ENCODE data around the gene C2CD3.
"Not testable (repeated sequence)": the region's sequence is repeated elsewhere in the genome, so short reads cannot be mapped to it uniquely, and the experiment has no call there.

C2CD3 gene

DNA sequence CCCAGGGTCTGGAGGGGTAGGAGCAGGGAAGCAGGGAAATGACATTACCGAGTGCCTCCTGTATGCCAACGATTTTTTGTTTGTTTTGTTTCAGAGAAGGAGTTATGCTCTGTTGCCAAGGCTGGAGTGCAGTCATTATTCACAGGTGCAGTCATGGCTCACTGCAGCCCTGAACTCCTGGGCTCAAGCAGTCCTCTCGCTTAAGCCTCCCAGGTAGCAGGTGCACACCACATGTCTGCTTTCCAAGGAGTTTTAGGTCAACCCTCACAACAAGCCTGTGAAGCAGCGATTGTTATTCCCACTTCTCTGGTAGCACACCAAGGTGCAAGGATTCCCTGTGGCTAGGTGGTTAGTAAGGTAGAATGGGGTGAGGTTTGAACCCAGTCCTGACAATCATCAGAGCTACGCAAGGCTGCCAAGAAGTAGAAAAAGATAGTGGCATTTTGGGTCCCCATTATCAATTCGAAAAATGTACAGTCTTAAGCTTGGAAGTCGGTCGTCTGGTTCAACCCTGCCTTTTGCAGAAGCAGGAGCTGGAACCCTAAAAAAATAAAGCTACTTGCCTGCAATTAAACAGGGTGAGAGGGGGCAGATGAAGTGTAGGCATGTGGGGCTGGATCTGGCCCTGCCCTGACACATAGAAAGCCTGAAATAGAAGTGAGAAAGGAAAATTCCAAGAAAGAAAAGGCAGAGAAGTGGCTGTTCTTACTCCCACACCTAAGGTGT is 171.1 kb downstream of the C2CD3 start:
- DNase-seq = peak; percentile 92

DNA sequence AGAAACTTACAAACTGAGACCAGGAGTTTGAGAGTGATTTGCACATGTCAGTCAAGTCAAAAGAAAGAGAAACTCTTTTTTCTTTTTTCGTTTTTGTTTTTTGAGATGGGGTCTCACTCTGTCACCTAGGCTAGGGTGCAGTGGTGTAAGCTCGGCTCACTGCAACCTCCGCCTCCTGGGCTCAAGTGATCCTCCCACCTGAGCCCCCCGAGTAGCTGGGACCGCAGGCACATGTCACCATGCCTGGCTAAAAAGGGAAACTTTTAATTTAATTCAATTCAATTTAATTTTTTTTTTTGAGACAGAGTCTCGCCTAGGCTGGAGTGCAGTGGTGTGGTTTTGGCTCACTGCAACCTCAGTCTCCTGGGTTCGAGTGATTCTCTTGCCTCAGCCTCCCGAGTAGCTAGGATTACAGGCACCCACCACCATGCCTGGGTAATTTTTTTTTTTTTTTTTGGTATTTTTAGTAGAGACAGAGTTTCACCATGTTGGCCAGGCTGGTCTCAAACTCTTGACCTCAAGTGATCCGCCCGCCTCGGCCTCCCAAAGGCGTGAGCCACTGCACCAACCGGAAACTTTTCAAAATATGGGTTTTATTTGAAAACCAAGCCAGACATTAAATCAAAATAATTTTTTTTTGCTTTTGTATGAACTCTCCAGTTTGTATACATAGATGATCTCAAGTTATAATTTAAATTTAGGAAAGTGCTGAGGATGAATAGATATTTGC is 171.8 kb downstream of the C2CD3 start:
- no peak for DNase-seq

DNA sequence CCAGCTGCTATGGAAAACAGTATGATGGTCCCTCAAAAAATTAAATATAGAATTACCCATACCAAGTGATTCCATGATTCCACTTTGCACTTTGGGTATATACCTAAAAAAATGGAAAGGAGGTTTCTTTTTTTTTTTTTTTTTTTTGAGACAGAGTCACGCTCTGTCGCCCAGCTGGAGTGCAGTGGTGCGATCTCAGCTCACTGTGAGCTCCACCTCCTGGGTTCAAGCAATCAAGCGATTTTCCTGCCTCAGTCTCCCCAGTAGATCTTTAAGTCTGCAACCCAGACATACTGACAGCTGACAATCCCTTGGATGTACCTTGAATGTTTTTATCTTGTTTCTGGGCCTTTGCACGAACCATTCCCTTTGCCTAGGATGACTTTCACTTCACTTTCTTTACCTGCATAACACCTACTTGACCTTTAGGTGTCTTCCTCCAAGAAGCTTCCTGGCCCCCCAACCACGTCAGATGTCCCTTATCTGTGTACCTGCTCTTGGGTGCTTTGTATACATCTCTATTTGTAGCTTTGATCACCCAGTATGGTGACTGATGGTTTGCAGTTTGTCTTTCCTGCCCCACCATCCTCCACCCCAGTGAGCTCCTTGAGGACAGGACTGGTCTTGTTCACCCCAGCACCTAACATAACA is 173.6 kb downstream of the C2CD3 start:
- no peak for DNase-seq

DNA sequence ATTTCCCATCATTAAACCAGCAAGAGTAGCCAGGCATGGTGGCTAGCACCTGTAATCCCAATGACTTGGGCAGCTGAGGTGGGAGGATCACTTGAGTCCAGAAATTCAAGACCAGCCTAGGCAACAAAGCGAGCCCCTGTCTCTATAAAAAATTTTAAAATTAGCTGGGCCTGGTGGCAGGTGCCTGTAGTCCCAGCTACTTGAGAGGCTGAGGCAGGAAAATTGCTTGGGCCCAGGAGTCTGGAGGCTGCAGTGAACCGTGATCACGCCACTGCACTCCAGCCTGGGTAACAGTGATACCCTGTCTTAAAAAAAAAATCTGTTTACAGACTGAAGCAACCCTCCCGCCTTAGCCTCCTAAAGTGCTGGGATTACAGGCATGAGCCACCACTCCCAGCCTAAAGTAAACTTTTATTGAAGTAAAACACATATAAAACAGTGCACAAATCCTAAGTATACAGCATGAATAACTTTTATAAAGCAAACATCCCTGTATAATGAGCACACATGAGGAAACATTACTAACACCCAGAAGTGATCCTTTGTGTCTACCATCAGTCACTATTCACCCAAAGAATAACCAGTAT is 174.5 kb downstream of the C2CD3 start:
- no peak for DNase-seq

DNA sequence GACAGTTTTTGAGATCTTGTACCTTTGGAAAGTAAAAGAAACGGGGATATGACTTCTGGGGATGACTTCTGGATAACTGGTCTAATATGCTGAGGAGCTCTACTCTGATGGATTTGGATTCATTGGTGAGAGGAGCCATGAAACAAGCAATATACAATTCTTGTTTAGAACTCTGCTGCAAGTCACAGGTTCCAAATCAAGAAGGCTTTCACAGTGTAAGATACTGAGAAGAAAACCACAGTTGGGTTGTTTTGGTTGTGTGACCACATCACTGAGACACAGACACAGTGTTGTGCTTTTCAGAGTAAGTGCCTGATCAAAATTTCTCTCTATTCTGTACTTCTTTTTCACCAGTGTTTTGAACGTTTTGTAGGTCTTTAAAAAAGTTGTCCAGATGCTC is 175.1 kb downstream of the C2CD3 start:
- no peak for DNase-seq

DNA sequence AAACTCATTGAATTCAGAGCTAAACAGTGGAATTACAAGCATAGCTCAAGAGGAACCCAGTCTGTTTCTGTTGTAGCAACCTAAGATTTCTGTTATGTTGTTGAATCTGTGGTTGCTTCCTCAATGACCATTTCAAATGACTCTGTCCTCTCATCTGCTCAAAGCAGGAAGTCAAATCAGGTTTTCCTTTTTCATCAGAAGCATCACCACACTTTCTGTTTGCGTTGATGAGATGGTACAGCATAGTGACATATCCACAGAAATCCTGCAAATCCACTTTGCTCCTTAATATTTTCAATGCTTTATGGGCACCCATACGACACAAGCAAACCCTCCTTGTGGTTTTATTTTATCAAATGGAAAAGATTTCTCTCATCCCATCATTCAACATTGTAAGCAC is 175.6 kb downstream of the C2CD3 start:
- no peak for DNase-seq

DNA sequence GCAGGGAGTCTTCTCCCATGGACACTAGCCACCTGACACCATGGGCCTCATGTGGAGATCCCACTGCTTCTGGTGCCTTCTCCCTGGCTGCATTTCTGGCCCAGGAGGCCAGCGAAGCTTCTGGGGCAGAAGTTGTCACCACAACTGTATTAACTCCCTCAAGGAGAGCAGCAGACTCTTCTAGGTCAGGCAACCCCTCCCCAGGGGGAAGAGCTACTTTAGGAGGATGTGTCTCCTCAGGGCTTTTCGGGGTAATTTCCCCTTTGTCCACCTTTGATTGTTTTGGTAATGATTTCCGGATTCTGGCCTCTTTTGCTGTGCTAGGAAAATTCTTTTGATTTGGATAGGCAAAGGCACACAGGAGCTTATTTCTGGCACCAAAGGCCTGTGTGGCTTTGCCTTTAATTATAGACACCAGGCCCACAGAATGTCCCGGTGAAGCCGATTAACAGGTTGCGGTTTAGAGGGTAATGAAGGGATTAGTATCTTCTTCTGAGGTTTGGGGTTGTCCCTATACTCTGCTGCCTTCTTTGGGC is 179.3 kb downstream of the C2CD3 start:
- DNase-seq = no peak

DNA sequence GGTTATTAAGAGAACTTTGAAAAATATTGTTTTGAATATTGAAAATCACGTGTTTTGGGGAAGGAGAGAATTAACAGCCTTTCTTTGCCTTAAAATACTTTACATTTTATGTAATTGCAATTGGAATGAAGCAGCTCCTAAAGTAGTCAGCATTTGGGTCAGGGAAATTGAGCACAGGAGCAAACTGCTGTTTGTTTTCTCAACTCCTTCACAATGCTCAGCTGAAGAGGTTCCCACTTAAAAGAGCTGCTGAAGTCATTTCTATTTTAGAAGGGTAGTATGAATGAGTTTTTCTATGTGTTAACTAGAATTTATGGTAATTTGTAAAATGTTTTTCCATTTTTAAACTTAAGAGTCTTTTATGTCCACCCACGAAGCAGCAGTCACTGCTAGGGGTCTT is 180.1 kb downstream of the C2CD3 start:
- no peak for DNase-seq

DNA sequence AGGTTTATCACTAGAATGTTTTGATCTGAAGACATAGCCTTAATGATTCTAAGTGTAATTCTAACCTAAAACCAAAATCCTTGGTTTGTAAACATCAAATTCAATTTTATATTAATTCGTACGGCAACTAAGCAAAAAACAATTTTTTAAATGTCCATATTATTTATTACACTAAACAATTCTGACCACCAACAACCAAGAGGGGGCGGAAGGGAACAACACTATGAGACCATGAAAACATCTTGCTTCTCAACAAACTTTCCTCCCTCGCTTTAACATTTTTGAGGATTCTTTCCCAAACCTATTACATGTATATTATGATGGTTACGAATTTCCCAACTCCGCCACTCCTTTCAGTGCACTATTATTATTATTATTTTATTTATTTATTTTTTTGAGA is 181.6 kb downstream of the C2CD3 start:
- DNase-seq = no peak

DNA sequence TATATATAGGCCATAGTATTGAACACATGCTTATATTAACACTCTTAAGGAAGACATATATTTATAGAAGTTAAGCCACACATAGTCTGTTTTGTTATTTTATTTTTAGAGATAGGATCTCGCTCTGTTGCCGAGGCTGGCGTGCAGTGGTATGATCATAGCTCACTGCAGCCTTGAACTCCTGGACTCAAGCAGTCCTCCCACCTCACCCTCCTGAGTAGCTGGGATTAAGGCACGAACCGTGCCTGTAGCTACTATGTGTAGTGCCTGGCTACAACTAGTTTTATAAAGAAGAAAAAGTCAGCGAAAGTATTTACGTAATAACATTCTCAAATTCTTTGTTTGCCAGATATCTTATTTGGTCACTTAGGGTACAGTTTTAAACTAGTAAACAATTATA is 182.6 kb downstream of the C2CD3 start:
- no peak for DNase-seq

DNA sequence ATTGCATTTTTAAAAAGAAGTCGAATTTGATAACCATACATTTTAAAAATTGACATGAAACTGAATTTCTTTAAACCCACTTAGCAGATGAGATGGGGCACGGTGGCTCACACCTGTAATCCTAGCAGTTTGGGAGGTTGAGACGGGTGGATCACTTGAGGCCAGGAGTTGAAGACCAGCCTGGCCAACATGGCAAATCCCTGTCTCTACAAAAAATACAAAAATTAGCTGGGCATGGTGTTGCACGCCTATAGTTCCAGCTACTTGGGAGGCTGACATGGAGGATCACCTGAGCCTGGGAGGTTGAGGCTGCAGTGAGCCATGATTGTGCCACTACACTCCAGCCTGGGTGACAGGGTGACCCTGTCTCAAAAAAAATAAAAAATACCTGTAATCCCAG is 185.1 kb downstream of the C2CD3 start:
- not testable (repeated sequence) for DNase-seq

DNA sequence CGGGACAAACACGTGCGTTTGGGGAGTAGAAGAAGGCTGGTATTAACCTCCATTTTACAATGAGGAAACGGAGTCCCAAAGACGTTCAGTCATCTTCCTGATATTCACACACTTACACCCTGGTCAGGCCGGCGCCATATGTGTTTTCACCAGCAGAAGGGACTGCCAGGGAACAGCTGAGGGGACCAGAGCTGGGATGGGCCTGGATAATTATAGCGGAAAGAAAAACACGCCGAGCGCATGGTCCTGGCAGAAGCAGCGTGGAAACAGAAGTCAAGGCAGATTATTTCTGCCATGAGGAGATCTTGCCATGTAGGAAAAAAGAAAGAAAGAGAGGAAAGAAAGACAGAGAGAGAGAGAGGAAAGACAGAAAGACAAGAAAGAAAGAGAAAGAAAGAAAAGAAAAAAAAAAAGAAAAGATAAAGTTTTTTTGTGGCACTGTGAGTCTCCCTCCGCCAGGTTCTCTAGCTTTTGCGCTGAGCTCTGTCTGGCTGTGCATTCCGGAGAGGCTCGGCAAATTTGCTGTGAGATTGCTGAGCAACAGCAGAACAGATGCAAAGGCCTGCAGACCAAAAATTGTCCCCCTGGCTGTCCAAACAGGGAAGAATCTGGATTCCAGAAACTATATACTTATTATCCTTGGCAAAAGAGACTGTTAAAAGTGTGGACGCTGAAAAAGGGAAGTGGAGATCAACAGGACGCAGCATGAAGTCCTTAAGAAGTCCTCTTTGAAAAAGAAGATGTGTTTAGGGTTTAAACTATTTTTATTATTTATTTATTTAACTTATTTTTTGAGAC is 186.9 kb downstream of the C2CD3 start:
- peak; percentile 63 for DNase-seq

DNA sequence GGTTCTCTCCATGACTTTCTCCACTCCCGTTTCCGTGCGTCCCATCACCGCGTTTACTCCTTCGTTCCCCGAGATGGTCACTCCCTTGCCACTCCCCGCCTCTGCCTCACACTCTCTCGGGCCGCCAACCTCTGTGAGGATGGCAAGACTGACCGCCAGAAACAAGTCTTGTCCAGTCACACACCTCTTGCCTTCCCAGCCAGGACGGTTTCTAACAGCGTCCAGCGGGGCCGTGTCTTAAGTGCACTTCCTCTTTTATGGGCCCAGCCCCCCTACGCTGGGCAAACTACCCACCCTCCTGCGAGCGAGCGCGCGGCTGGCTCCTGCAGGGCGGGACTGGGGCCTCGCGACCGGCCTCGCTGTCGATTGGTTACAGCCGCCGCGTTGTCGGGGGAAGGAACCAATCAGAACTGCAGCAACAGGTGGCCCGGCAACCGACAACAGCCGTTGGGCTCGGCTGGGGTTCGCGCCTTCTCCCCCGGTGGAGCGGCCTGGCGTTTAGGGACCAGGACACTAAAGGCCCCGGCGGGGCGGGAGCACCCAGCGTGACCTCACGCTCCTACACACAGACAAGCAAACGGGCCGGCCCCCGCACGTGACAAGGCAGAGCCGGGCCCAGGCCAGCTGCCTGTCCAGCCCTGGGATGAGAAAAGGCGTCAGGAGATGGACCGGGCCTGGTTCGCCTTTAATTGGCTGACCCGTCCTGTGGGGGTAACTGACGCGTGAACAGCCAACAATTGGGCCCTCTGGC is 187.6 kb downstream of the C2CD3 start:
- DNase-seq = peak; percentile 99

DNA sequence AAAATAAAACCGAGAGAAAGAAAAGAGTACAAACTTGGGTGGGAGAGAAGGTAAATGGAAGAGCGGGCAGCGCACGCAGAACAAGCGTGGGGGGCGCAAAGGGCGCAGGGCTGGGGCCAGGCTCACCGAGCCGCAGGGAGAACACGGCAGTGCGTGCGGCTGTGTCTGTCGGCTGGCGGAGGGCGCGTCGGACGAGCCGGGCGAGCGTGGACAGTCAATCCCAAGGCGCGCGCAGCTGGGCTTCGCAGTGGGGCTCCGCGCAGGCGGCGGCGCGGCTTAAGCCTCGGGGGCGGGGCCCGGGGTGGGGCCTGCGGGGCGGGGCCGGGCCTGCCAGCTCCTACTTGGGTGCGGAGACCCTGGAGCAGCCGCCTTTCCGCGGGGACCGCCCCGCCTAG is 188.2 kb downstream of the C2CD3 start, which contains the start of gene UCP2:
Gene UCP2, minus strand, starts transcription at position 249 of the 395 bp plus-strand sequence. CDS start 4,465 bp downstream, outside the sequence.
- DNase-seq = peak; percentile 91

DNA sequence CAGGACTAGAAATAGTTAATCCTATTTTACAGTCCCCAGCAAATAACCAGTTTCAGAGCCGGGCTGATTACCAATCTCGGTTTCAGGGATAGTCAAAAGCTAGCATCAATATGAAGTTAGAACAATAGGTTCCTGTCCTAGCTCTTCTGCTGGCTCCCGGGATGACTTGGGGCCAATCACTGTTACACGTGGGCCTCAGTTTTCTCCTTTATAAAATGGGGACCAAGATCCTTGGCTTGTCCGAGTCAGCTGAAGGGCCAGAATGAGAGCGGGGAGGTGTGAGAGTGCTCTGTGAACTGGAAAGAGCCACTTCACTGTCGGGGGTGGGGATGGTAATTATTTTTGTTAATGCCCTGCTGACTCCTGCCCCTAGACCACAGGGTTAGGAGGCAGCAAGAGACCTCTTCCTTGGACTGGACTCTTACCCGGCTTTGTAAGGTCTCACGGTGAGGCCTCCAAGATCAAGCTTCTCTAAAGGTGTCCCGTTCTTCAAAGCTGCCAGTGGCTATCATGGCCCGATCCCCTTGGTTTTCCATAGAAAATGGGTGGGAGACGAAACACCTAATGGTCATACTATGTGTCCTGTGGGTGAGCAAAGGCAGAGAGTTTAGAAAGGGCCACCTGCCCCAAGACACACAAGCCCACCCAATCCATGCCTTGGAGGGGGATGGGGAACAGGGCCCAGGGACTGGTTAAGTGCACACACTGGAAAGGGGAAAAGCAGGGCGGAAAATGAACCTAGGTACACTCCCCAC is 189.6 kb downstream of the C2CD3 start:
- no peak for DNase-seq

DNA sequence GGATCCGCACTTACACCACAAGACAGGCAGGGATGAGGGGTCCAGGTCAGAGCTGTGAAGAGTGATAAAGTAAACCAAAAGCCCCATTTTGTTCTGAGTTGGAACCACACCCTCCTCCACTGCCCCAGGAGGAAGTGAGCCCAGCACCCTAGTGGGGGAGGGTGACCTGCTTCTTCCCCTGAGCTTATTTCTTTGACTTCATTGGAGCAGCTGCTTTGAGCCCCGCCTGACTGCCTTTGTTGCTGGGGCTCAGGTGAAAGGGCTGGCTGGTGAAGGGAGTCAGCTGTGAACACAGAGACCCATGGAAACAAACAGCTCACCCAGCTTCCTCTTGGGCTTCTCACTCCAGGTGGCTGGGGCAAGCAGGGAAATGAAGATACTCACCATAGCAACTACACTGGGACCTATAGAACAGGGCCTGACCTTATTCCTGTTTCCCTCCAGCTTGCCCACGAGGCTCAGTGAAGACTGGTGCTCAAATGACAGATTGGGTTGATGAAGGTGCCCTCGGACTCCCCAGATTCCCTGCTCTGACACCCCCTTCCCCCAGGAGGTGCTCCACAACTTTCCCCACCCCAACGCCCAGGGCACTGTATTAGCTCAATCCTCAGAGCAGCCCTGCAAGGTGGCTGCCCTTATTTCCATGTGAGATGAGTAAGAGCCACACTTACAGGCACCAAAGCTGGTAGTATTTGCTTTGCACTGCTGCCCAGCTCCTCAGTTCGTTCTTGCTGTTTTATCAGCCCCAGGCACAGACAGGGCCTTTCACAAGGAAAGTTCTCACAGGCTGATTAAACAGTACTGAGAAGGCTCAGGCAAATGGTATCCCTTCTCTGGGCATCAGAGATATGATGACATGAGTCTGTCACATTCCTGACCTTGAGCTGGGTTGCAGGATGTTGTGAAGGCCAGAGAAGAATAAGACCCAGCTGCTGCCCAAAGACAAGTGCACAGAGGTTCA is 190.5 kb downstream of the C2CD3 start:
- peak; percentile 91 for DNase-seq

DNA sequence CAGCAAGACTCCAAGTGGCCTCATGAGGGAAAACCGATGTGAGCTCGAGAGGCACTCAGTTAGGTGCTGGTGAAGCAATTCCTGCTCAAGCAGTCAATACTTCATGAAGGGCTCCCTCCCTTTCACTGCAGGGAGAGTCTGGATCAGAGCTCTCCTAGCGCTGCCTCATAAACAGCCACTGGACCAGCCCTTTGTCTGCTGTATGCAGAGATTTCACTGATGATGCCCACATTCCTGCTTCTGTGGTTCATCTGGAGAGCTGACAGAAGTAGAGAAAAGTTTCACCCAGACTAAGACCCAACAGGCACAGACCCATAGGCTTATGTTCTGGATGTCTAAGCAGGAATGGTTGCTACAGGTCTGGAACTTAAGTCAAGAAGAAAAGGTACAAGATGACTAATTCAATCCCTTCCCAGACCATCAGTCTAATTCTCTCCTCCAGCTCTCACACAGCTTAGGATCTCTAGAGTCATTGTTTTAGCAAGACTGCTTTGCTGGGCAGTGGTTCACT is 192.2 kb downstream of the C2CD3 start:
- DNase-seq = no peak

DNA sequence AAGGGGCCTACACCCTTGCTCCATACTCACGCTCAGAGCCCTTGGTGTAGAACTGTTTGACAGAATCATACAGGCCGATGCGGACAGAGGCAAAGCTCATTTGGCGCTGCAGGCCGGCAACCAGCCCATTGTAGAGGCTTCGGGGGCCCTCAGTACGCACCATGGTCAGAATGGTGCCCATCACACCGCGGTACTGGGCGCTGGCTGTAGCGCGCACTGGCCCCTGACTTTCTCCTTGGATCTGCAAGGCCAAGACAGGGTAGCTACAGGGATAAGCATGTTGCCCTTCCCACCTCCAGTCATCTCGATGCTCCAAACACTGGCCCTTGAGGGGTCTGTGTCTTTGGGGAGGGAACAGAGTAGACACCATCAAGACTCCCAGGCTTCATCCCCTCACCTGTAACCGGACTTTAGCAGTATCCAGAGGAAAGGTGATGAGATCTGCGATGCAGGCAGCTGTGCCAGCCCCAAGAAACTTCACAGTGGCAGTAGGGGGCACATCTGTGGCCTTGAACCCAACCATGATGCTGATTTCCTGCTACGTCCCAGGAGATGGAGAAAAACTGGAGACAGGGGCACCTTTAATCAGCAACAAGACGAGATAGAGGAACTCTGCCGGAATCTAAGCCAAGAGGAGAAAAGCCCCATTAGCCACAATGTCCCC is 192.8 kb downstream of the C2CD3 start:
- no peak for DNase-seq
